Stomach (tissue), 4 donors: ENCODE measurements around the gene DEFB113.

Source experiments
- CTCF ChIP-seq, 7 experiments: fragments of 450-650 bp in 4 of 7; fragments of 200-600 bp in 3 of 7; sonication (generic) in 3 of 7; IDR thresholded peaks; one replicate each; pipeline ENCODE4 v1.5.1; 2016 to 2019; ENCODE audit warnings: antibody characterized with exemption in 7 of 7, control low read depth in 2 of 7, mild to moderate bottlenecking in 1 of 7
- EP300 ChIP-seq: sonication (generic); formaldehyde crosslinking; IDR thresholded peaks from one replicate; pipeline ENCODE4 v1.6.1; 2017; ENCODE audit warnings: antibody characterized with exemption

GRCh38 chr6:49937811-49938210 lies 31.6 kb downstream of the DEFB113 start:
- TF ChIP-seq CTCF (IDR thresholded peaks at IDR 0.05) (no peak), EP300 (no peak)
